HCT116 (cell line): ENCODE data around the gene FAM83G. TPM values are rescaled to one million over a fixed set of nuclear protein-coding genes. Genes with fewer than 3 reads are reported as not detected.

Source experiments
- ATAC-seq: fragments of 200-7000 bp; cut with Tn5 transposase; 2 replicates; pipeline ENCODE4 v1.9.1; 2020; ENCODE audit warnings: mild to moderate bottlenecking, moderate library complexity
- BruUV-seq: library from RNA; stranded (reverse); fragments of 400-500 nt; replicated peaks from 2 replicates; lab custom pipeline; 2021; lab: Mats Ljungman, UMichigan
- CTCF ChIA-PET: fragments of 300-600 bp; sonication (Branson Sonifier 250); formaldehyde crosslinking; loops from one replicate; lab custom pipeline; 2021; ENCODE audit warnings: antibody characterized with exemption; lab: Charles Lee
- POLR2A ChIA-PET: fragments of 300-600, 350-600 bp; sonication (Branson Sonifier 250); formaldehyde crosslinking; loops from one replicate; lab custom pipeline; 2021; ENCODE audit warnings: antibody characterized with exemption; lab: Charles Lee
- RAD21 ChIA-PET, 2 experiments: fragments of 300-600 bp; sonication (Branson Sonifier 250); formaldehyde crosslinking; loops; one replicate each; lab custom pipeline; 2023; ENCODE audit warnings: low total read pairs in 2 of 2; ENCODE audit not compliant: uncharacterized antibody in 2 of 2, unreplicated experiment in 2 of 2, low non-redundant PET in 1 of 2; lab: Charles Lee
- DNase-seq: peaks from one replicate; pipeline ENCODE4 v3.0.0-alpha.2; 2010; ENCODE audit warnings: low read depth, low spot score
- H2AFZ ChIP-seq: fragments of 200-600 bp; shearing (Covaris generic), sonication (generic); 2 replicates; pipeline ENCODE4 v1.6.1; 2017; ENCODE audit warnings: low read depth, mixed run types, mixed read lengths, antibody characterized with exemption, low read length; ENCODE audit not compliant: poor library complexity, severe bottlenecking
- H3K27ac ChIP-seq: 2 replicates; pipeline ENCODE4 v1.5.1; 2012; ENCODE audit warnings: low read depth, low read length
- H3K27me3 ChIP-seq: fragments of 200-600 bp; sonication (generic); 2 replicates; pipeline ENCODE4 v1.6.1; 2016; ENCODE audit warnings: mixed run types, low read length, mixed read lengths; ENCODE audit not compliant: insufficient read depth
- H3K36me3 ChIP-seq, 2 experiments: fragments of 200-500 bp in 1 of 2; fragments of 200-600 bp in 1 of 2; sonication (Bioruptor generic) in 1 of 2; sonication (generic) in 1 of 2; 2 replicates each; pipeline versions ENCODE4 v1.5.1 to v1.6.1; 2014 to 2016; ENCODE audit warnings: low read length in 2 of 2, inconsistent platforms in 1 of 2, mixed read lengths in 1 of 2, mixed run types in 1 of 2; ENCODE audit not compliant: insufficient read depth in 2 of 2, control insufficient read depth in 1 of 2
- H3K4me1 ChIP-seq, 2 experiments: fragments of 200-600 bp in 1 of 2; sonication (generic) in 1 of 2; 2 replicates each; pipeline versions ENCODE4 v1.5.1 to v1.6.1; 2012 to 2017; ENCODE audit warnings: low read length in 2 of 2, inconsistent platforms in 1 of 2, mild to moderate bottlenecking in 1 of 2, mixed read lengths in 1 of 2, mixed run types in 1 of 2, moderate library complexity in 1 of 2; ENCODE audit not compliant: insufficient read depth in 2 of 2, control insufficient read depth in 1 of 2
- H3K4me2 ChIP-seq: fragments of 200-600 bp; sonication (generic); 2 replicates; pipeline ENCODE4 v1.6.1; 2017; ENCODE audit warnings: mixed run types, low read length, mixed read lengths
- H3K4me3 ChIP-seq, 2 experiments: fragments of 200-600 bp in 1 of 2; sonication (generic) in 1 of 2; replicated peaks in 1 of 2; 2 replicates each; pipeline ENCODE4 v1.5.1; 2011 to 2016; ENCODE audit warnings: low read length in 2 of 2, control low read depth in 1 of 2, low read depth in 1 of 2, mild to moderate bottlenecking in 1 of 2, mixed read lengths in 1 of 2, mixed run types in 1 of 2
- H3K79me2 ChIP-seq: fragments of 200-600 bp; sonication (generic); 2 replicates; pipeline ENCODE4 v1.6.1; 2017; ENCODE audit warnings: mild to moderate bottlenecking, mixed run types, low read length, moderate library complexity, mixed read lengths; ENCODE audit not compliant: insufficient read depth
- H3K9ac ChIP-seq: fragments of 200-600 bp; sonication (generic); 2 replicates; pipeline ENCODE4 v1.6.1; 2016; ENCODE audit warnings: low read length, mixed read lengths
- H3K9me2 ChIP-seq: fragments of 200-600 bp; sonication (generic), shearing (Covaris generic); 2 replicates; pipeline ENCODE4 v1.6.1; 2017; ENCODE audit warnings: mixed run types, mild to moderate bottlenecking, moderate library complexity; ENCODE audit not compliant: insufficient read depth
- H3K9me3 ChIP-seq, 2 experiments: fragments of 200-500 bp in 1 of 2; fragments of 200-600 bp in 1 of 2; sonication (Bioruptor generic) in 1 of 2; sonication (generic) in 1 of 2; 2 replicates each; pipeline ENCODE4 v1.6.1; 2014 to 2017; ENCODE audit warnings: low read length in 2 of 2, mixed read lengths in 2 of 2, inconsistent platforms in 1 of 2, low read depth in 1 of 2, mild to moderate bottlenecking in 1 of 2, mixed run types in 1 of 2, moderate library complexity in 1 of 2; ENCODE audit not compliant: control insufficient read depth in 1 of 2, insufficient read depth in 1 of 2
- H4K20me1 ChIP-seq: fragments of 200-600 bp; sonication (generic), shearing (Covaris generic); 2 replicates; pipeline ENCODE4 v1.6.1; 2017; ENCODE audit warnings: mixed run types, mild to moderate bottlenecking, moderate library complexity; ENCODE audit not compliant: insufficient read depth
- EZH2 ChIP-seq: fragments of 200-600 bp; sonication (generic); IDR thresholded peaks from 2 replicates; pipeline ENCODE4 v1.6.1; 2017; ENCODE audit warnings: antibody characterized with exemption, mixed run types
- FOSL1 ChIP-seq: IDR thresholded peaks from 2 replicates; pipeline ENCODE4 v1.6.1; 2012; ENCODE audit warnings: low read depth
- POLR2AphosphoS5 ChIP-seq: IDR thresholded peaks from 2 replicates; pipeline ENCODE4 v1.6.1; 2011; ENCODE audit warnings: mild to moderate bottlenecking, low read depth, low read length, moderate library complexity
- SIN3A ChIP-seq: IDR thresholded peaks from 2 replicates; pipeline ENCODE4 v1.6.1; 2012; ENCODE audit warnings: low read depth
- SP1 ChIP-seq: IDR thresholded peaks from 2 replicates; pipeline ENCODE4 v1.6.1; 2012; ENCODE audit warnings: low read depth
- SRF ChIP-seq: IDR thresholded peaks from 2 replicates; pipeline ENCODE4 v1.6.1; 2012; ENCODE audit warnings: low read depth
- ZFX ChIP-seq: fragments of 450-650 bp; IDR thresholded peaks from 2 replicates; pipeline ENCODE4 v1.6.1; 2017
- ZNF274 ChIP-seq: fragments of 200-500 bp; sonication (Bioruptor generic); IDR thresholded peaks from 2 replicates; pipeline ENCODE4 v1.6.1; 2014; ENCODE audit warnings: mild to moderate bottlenecking, low read depth, low read length, inconsistent platforms
- intact Hi-C: fragments of 100-400 bp; cut with micrococcal nuclease; formaldehyde crosslinking; loops from 2 replicates; pipeline ENCODE4 v1.10.0; 2022
- total RNA-seq: library from RNA; stranded (reverse); gene quantifications from one replicate; pipeline ENCODE4 v1.2.1, GENCODE V29; 2021; ENCODE audit not compliant: unreplicated experiment
- TF ChIP-seq, protein P1 (sequence below): IDR thresholded peaks from 2 replicates; pipeline ENCODE4 v1.6.1; 2011; ENCODE audit warnings: mild to moderate bottlenecking, low read length, moderate library complexity; ENCODE audit not compliant: insufficient replicate concordance; ENCODE audit errors: extremely low read depth

The FAM83G gene
- total RNA-seq, 1 experiment from 2014 or later = 33.9 TPM

DNA sequence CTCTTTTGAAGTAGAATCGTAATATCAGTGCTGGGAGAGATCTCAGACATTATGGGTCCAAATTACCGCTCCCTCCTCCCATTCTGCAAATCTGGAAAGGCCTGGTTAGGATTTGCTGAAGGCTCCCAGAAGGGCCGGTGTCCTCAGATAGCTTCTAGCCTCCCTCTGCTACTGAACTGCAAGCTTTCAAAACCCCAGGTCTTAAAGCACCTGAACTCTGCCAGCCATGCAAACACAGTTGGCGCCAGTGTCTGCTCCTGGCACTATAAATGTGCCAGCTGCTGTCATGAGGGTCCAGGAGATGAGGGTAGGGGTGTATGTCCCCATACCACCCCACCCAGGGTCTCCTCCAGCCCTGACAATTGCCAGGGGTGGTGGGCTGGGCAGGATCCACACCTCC is 28.4 kb downstream of the FAM83G start:
- Histone ChIP-seq H3K9me2 (no peaks in the 10 kb centered on the region), H3K79me2 (peaks cover 22% of the 10 kb centered on the region), H3K36me3 (peaks cover 23 to 38% of the 10 kb centered on the region in 2 experiments; a peak in 3 of 4 replicates), H3K4me2 (no peak overlapping the region), H3K9ac (no peak overlapping the region), H3K4me1 (peaks cover 0 to 6% of the 10 kb centered on the region in 2 experiments; a peak in 2 of 4 replicates), H2AFZ (no peak overlapping the region), H4K20me1 (no peaks in the 10 kb centered on the region), H3K27ac (no peak overlapping the region), H3K27me3 (no peaks in the 10 kb centered on the region), H3K4me3 (no peak overlapping the region), H3K9me3 (no peaks in the 10 kb centered on the region)
- BruUV-seq = no TSS peak
- no peak for TF ChIP-seq SP1
- no peak for TF ChIP-seq SIN3A
- no peak for TF ChIP-seq ZFX
- TF ChIP-seq ZNF274 = no peak
- no peak for TF ChIP-seq EZH2
- intact Hi-C loops = no loop called here
- CTCF ChIA-PET = no interaction called here
- ATAC-seq = no peak
- DNase-seq = no peak
- POLR2A ChIA-PET = no interaction called here
- RAD21 ChIA-PET = interaction anchor here in 1 of 2 experiments (1.5 kb wide), 1 partner anchor 15 kb away, joined by 3 read pairs; no protein-coding TSS in a partner anchor

DNA sequence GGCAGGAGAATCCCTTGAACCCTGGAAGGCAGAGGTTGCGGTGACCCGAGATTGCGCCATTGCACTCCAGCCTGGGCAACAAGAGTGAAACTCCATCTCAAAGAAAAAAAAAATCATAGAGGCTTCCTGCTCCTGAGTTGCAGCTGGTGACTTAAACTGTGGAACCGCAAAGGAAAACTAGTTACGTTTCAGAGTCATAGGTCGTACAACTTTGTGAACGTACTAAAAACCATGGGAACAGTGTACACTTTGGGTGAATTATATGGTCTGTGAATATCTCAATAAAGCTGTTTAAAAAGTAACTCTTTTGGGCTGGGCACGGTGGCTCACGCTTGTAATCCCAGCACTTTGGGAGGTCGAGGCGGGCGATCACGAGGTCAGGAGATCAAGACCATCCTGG is 29.0 kb downstream of the FAM83G start:
- no peak overlapping the region for H2AFZ ChIP-seq
- TF ChIP-seq FOSL1 = no peak
- TF ChIP-seq POLR2AphosphoS5 = no peak
- TF ChIP-seq ZNF274 = no peak
- TF ChIP-seq SRF = no peak
- TF ChIP-seq, protein P1, sequence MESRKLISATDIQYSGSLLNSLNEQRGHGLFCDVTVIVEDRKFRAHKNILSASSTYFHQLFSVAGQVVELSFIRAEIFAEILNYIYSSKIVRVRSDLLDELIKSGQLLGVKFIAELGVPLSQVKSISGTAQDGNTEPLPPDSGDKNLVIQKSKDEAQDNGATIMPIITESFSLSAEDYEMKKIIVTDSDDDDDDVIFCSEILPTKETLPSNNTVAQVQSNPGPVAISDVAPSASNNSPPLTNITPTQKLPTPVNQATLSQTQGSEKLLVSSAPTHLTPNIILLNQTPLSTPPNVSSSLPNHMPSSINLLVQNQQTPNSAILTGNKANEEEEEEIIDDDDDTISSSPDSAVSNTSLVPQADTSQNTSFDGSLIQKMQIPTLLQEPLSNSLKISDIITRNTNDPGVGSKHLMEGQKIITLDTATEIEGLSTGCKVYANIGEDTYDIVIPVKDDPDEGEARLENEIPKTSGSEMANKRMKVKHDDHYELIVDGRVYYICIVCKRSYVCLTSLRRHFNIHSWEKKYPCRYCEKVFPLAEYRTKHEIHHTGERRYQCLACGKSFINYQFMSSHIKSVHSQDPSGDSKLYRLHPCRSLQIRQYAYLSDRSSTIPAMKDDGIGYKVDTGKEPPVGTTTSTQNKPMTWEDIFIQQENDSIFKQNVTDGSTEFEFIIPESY = no peak
- H3K27ac ChIP-seq = no peak overlapping the region
- intact Hi-C loops = no loop called here
- RAD21 ChIA-PET = interaction anchor here in 1 of 2 experiments (1.5 kb wide), 1 partner anchor 15 kb away, joined by 3 read pairs; no protein-coding TSS in a partner anchor
- POLR2A ChIA-PET = no interaction called here
- H3K27me3 ChIP-seq = no peaks in the 10 kb centered on the region
- peaks cover 16% of the 10 kb centered on the region for H3K79me2 ChIP-seq
- no peak overlapping the region for H3K9ac ChIP-seq
- no peak overlapping the region for H3K4me3 ChIP-seq
- H3K9me2 ChIP-seq = no peaks in the 10 kb centered on the region
- ATAC-seq (no peak), DNase-seq (no peak)
- BruUV-seq = no TSS peak
- H3K4me1 ChIP-seq = peaks cover 0 to 6% of the 10 kb centered on the region in 2 experiments; a peak in 2 of 4 replicates
- H3K9me3 ChIP-seq = no peaks in the 10 kb centered on the region
- no peak overlapping the region for H3K4me2 ChIP-seq
- CTCF ChIA-PET = no interaction called here
- no peaks in the 10 kb centered on the region for H4K20me1 ChIP-seq
- peaks cover 28 to 43% of the 10 kb centered on the region in 2 experiments; a peak in 3 of 4 replicates for H3K36me3 ChIP-seq
